ENCODE measurements around the gene CCDC137.
"Not testable (repeated sequence)": the region's sequence is repeated elsewhere in the genome, so short reads cannot be mapped to it uniquely, and the experiment has no call there.

The CCDC137 gene

DNA sequence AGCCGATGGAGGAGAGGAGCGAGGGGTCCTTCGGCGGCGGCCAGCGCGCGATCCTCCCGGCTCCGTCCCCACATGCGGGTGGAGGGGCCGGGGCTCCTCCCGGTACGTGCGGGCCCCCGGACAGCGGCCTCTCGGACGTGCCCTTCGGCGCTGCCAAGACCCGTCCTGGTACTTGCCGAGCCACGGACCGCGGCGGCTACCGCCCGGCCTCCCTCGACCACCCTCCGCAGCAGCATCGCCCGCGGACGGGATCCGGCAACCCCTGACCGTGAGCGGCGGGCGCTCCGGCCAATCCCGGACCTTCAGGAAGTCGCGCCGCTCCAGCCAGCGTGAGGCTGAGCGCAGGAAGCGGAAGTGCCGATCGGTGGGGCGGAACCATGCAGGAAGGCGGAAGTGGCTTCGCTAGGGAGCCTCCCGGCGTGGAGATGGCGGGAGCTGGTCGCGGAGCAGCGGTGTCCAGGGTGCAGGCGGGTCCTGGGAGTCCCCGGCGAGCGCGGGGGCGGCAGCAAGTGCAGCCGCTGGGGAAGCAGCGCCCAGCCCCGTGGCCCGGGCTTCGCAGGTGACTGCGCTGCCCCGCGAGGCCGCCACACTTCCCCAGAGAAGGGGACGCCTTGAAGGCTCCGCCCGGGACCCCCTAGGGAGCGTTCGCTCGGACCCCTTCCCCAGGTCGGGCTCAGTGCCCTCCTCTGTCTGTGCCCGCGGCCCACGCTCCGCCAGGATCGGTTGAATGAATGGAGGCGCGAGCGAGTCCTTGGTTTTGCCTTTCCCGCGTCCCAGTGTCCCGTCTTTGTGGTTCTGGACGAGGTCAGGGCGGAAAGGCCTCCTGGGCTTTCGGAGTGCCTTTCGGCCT is at the start of gene CCDC137, which contains the start of gene OXLD1:
TSS of gene CCDC137 (plus strand) at position 396 of the 850 bp plus-strand sequence. CDS start at position 426, 30 bp downstream.
TSS of gene OXLD1 (minus strand) at position 264 of the 850 bp plus-strand sequence. CDS start at position 236, 28 bp downstream.
- DNase-seq = peak; percentile 63

- DNase-seq = no peak
These were observed 49.7 kb upstream of the CCDC137 start for GRCh38 chr17:81616877-81617276.

DNA sequence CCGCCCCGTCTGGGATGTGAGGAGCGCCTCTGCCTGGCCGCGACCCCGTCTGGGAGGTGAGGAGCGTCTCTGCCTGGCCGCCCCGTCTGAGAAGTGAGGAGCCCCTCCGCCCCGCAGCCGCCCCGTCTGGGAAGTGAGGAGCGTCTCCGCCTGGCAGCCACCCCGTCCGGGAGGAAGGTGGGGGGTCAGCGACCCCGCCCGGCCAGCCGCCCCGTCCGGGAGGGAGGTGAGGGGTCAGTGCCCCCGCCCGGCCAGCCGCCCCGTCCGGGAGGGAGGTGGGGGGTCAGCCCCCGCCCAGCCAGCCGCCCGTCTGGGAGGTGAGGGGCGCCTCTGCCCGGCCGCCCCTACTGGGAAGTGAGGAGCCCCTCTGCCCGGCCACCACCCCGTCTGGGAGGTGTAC is 48.2 kb upstream of the CCDC137 start:
- DNase-seq = not testable (repeated sequence)

- no peak for DNase-seq
These were observed 44.9 kb upstream of the CCDC137 start for GRCh38 chr17:81621494-81622130.

DNA sequence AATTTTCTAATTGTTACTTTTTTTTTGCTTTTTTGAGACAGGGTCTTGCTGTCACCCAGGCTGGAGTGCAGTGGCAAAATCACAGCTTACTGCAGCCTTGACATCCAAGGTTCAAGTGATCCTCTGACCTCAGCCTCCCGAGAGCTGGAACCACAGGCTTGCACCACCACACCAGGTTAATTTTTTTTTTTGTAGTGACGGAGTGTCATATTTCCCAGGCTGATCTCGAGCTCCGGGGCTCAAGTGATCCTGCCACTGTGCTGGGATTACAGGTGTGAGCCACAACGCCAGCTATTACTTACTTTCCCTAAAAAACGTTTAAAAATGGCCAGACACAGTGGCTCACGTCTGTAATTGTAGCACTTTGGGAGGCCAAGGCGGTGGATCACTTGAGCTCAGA is 36.3 kb upstream of the CCDC137 start:
- no peak for DNase-seq

GRCh38 chr17:81631482-81631881 is 35.1 kb upstream of the CCDC137 start:
- DNase-seq = no peak

- no peak for DNase-seq
These were observed 31.1 kb upstream of the CCDC137 start for GRCh38 chr17:81635431-81635830.

DNA sequence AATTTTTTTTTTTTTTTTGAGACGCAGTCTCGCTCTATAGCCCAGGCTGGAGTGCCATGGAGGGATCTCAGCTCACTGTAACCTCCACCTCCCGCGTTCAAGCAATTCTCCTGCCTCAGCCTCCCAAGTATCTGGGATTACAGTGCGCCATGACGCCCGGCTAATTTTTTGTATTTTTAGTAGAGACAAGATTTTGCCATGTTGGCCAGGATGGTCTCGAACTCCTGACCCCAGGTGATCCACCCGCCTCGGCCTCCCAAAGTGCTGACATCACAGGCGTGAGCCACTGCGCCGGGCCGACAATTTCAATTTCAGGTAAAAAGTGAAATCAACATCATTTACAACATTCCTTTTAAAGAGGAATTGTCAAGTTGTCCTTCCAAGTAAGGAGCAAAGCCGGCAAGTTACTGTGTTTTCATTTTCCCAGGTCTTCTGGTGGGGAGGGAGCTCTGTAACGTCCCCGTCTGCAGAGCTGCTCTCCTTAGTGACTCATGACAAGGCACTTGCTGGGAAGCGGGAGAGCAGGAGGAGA is 30.5 kb upstream of the CCDC137 start:
- no peak for DNase-seq

DNA sequence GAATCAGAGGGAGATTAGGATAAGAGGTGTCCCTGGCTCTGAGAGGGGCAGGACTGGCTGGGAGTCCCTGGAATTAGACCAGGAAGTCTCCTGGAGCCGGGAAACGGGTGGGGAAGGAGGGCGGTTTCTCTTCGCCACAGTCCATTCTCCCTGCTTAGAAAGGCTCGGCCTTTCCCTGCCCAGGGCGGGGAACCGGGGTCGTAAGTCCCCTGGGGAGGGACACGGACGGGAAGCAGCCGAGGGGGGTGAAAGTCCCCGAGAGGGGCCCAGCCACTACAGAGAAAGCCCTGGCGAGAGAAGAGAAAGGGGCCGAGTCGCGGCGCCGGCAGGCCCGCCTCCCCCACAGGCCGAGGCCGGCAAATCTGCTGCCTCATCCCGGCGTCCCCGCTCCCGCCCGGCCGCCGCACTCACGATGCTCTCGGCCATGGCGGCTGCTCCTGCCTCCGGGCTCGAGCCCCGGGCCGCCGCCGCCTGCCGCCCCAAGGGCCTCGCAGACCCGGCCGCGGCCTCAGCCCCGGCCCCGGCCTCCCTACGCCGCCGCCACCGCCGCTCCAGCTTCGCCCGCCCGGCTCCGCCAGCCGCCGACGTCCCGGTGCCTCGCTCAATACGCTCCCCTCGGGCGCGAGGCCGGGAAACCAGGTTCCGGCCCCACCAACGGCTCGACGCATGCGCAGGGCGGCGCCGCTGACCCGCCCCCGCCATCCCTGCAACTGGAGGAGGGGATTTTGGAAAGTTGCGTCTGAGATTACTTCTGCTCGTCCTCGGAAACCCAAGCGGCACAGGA is 29.8 kb upstream of the CCDC137 start, which contains the start of the genes NPLOC4 and TSPAN10:
TSS of gene NPLOC4 (minus strand) at position 608 of the 784 bp plus-strand sequence. CDS start at position 426, 182 bp downstream.
TSS of gene TSPAN10 (plus strand) at position 692 of the 784 bp plus-strand sequence. CDS start 5,217 bp downstream, outside the sequence.
- DNase-seq = peak; percentile 9

DNA sequence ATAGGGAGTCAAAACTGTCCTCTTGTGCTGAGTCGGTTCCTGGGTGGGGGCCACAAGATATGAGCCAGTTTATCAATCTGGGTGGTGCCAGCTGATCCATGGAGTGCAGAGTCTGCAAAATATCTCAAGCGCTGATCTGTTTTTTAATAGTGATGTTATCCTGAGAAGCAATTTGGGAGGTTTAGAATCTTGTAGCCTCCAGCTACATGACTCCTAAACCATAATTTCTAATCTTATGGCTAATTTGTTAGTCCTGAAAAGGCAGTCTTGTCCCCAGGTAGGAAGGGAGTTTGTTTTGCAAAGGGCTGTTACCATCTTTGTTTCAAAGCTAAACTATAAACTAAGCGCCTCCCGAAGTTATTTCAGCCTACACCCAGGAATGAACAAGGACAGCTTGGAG is 27.9 kb upstream of the CCDC137 start:
- DNase-seq = no peak

- DNase-seq = no peak
These were observed 26.5 kb upstream of the CCDC137 start for GRCh38 chr17:81640011-81640410.

- no peak for DNase-seq
These were observed 24.6 kb upstream of the CCDC137 start for GRCh38 chr17:81641825-81642489.

DNA sequence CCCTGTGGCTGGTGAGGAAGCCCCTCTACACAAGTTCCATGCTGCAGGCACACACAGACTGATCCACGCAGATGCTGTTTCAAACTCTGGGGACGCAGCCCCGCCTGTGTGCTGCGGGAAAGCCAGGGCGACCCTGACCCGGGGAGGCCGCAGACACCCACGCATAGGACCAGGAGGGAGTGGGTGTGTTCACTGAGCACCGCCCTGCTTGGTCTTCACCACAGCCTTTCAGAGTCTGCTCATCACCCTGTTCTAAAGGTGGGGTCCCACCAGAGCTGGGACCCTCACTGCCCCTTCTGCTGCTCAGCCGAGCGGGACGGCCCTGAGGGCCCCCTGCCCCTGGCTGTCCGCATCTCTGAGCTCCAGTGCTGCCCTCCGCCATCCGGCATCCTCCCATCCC is 22.0 kb upstream of the CCDC137 start:
- no peak for DNase-seq

DNA sequence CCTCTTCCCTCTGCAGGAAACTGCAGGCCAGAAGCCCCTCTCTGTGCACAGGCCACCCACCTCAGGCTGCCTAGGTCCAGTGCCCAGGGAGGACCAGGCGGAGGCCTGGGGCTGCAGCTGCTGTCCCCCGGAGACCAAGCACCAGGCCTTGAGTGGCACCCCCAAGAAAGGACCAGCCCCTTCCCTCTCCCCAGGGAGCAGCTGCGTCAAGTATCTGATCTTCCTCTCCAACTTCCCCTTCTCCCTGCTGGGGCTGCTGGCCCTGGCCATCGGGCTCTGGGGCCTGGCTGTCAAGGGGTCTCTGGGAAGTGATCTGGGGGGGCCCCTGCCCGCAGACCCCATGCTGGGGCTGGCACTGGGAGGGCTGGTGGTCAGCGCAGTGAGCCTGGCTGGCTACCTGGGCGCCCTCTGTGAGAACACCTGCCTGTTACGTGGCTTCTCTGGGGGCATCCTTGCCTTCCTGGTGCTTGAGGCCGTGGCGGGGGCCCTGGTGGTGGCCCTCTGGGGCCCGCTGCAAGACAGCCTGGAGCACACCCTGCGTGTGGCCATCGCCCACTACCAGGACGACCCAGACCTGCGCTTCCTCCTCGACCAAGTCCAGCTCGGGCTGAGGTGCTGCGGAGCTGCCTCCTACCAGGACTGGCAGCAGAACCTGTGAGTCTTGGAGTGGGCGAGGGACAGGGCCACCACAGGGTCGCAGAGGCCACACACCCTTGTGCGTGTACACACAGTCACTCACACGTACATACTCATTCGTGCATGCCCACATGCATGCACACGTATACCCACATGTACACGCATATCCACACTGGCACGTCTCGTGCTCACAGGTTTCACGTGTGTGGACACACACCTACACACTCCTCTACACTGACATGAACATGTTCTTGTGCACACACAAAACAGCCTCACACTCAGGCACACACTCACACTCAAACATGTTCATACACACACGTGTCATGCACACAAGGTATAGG is 21.3 kb upstream of the CCDC137 start:
- no peak for DNase-seq

DNA sequence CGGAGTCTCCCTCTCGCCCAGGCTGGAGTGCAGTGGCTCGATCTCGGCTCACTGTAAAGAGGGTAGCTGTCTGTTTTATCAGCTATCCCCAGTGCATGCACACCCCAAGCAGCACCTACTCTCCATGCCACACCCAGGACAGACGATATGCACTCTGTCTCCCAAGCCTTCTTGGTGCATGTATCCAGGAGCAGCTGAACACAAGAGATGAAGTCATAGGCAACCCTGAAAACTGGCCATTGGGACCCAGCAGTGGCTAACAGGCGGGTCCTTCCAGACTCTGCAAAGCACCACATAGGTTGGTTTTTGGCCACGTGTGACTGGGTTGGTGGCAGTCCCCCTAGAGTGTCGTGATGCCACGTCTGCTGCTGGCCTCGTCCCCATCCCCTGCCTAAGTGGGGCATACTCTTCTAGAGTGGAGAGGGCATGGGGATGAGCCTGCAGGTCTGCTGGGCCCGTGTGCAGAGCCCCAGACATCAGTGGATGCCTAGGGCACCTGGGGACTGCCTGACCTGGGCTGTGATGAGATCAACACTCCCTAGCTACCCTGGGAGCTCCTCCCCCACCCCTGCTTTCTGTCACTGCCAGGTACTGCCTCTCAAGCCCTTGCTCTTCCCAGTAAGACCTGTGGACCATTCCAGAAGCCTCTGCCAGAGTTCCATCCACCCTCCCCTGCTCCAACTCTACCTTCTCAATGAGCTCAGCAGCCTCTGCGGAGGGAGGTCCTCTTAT is 19.5 kb upstream of the CCDC137 start:
- no peak for DNase-seq

DNA sequence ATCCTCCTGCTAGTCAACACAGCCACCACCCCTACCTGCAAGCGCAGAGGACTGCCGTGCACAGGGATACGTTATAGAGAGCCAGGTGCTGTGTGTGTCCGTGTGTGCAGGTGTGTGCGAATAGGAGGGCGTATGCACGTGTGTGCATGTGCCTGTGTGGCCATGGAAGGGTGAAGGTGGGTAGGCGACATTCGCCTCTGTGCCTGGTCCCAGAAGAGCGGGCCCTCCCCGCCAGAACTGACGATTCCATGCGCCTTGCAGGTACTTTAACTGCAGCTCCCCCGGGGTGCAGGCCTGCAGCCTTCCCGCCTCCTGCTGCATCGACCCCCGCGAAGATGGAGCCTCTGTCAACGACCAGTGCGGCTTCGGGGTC is 18.9 kb upstream of the CCDC137 start:
- DNase-seq = no peak

DNA sequence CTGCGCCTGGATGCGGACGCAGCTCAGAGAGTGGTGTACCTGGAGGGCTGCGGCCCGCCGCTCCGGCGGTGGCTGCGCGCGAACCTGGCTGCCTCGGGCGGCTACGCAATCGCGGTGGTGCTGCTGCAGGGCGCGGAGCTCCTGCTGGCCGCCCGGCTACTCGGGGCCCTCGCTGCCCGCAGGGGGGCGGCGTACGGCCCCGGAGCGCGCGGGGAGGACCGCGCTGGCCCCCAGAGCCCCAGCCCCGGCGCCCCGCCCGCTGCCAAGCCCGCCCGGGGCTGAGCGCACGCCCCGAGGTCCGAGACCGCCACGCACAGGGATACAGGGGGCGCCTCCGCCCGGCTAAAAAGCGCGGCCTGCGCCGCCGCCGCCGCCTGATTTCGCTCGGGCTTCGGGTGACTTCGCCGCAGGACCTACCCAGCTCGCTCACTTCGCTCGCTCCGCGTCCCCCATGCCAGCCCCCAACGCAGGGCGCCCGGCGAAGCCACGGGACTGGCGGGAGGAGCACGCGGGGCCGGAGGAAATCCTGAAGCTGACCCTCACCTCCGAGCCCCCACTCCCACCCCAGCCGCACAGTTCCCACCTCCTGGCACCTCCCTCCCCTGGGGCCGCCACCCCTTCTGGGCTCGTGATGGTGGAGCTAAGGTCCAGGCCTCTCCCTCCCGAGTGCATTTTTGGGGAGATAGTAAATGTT is 18.4 kb upstream of the CCDC137 start:
- no peak for DNase-seq

DNA sequence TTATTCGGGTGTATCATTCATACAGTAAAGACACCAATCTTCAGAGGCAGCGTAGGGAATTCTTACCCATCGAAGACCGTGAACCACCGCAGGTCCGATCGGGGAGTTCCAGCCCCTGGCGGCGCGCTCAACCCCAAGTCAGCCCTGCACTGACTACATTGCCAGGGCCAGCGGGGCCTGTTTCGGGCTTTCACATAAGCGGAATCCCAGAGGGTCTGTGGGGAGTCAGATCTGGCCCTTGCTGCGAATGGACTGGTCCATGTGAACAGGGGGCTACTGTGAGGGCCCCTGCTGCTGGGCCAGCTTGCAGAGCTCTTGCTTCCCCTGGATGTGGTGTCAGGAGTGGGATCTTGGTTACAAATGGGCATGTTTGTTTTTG is 17.8 kb upstream of the CCDC137 start:
- no peak for DNase-seq

DNA sequence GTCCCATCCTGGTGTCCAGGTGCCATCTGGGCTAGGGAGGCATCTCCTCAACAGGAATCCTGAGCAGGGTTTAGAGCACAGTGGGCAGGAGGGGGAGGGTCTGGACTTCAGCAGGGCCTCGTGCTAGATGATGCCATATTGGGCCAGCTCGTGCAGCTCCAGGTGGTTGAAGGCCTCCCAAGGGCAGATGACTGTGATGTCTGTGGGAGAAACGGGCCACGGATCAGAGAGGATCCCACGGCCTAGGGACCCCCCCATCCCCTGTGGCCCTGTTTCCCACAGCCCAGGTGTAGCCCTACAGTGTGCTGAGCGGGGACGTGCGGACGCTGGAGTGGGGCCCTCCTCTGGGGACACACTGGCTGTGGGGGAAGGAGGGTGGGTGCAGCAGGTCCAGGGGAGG is 15.6 kb upstream of the CCDC137 start:
- DNase-seq = no peak

GRCh38 chr17:81651692-81652091 is 14.8 kb upstream of the CCDC137 start:
- no peak for DNase-seq
